Stomach smooth muscle (tissue), 2 donors: ENCODE measurements around the gene KIF15.

Experiments
- H3K27ac ChIP-seq: one replicate; pipeline ENCODE4 v1.7.0; 2013; ENCODE audit warnings: mild to moderate bottlenecking, low read length, inconsistent platforms
- H3K27me3 ChIP-seq, 2 donors: one replicate each; pipeline ENCODE4 v1.7.0; 2013; ENCODE audit warnings: low read length in 2 of 2; ENCODE audit not compliant: insufficient read depth in 2 of 2, control insufficient read depth in 1 of 2
- H3K36me3 ChIP-seq, 2 donors: one replicate each; pipeline ENCODE4 v1.7.0; 2013; ENCODE audit warnings: low read length in 2 of 2; ENCODE audit not compliant: control insufficient read depth in 2 of 2, insufficient read depth in 2 of 2
- H3K4me1 ChIP-seq: one replicate; pipeline ENCODE4 v1.7.0; 2013; ENCODE audit warnings: low read length; ENCODE audit not compliant: control insufficient read depth, insufficient read depth
- H3K4me3 ChIP-seq, 2 donors: one replicate each; pipeline ENCODE4 v1.7.0; 2013; ENCODE audit warnings: low read length in 2 of 2
- H3K9ac ChIP-seq, 2 donors: one replicate each; pipeline ENCODE4 v1.7.0; 2013; ENCODE audit warnings: low read length in 2 of 2, mild to moderate bottlenecking in 1 of 2
- H3K9me3 ChIP-seq, 2 donors: one replicate each; pipeline ENCODE4 v1.7.0; 2013; ENCODE audit warnings: low read length in 2 of 2; ENCODE audit not compliant: control insufficient read depth in 2 of 2
- donor health status: healthy.
- donor health status: Pancreatic carcinoma.

The KIF15 gene

DNA sequence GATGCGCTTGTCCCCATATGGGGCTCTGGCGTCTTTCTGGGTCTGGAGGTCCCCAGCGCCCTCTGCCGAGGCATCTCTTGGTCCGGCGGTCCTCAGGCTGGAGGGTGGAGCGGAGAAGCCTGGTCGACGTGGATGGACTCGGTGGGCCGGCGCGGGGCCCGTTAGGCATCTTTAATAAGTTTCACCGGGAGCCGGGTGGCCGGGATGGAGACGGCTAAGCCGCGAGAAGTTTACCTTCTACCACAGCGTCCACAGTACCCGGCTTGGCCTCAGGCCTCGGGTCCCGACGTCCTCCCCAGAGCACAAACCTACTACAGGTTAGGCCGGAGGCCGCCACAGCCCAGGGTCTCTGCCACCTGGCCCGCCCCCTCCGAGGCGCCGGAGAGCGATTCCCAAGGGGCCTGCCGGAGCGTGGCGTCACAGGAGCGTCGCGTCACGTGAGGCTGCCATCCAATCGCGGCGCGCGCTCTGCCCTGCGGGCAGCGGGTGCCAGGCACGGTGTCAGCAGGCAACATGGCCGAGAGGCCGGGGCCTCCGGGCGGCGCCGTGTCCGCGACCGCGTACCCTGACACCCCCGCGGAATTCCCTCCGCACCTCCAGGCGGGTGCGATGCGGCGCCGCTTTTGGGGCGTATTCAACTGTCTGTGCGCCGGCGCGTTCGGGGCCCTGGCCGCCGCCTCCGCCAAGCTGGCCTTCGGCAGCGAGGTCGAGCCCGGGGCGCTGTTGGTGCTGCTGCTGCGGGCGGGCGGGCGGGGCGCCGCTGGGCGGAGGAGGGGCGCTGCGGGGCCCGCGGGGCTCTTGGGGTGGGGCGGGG lies 100.0 kb downstream of the KIF15 start, which contains the start of gene TMEM42:
TMEM42 (plus strand) TSS at position 501 of the 814 bp plus-strand sequence; CDS start at position 514, 13 bp downstream.
- Histone ChIP-seq H3K36me3 (peaks cover 0 to 4% of the 10 kb centered on the region in 2 donors), H3K4me1 (peaks cover 21% of the 10 kb centered on the region), H3K27me3 (no peaks in the 10 kb centered on the region), H3K27ac (peak within 1 kb of the TSS; percentile 86), H3K4me3 (peak within 1 kb of the TSS; percentile 84 to 86), H3K9me3 (no peaks in the 10 kb centered on the region), H3K9ac (peak within 1 kb of the TSS; percentile 87 to 91)

DNA sequence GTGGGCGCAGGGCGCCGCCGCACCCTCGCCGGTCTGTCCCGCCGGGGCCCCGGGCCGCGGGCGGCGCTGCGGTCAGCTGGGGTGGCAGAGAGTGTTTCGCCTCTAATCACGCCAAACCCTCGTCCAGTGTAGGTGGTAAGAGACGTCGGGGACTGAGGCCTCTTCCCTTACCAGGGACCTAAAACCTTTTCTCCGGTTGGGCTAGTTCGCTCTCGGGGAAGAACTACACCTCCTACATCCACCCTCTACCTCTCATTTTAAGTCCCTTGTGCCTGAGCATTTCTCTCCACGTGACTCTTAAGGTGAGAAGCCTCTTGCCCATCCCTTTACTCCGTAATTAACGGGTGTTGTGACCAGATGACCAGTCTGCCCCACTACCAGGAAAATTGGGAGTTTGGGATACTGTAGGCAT lies 100.6 kb downstream of the KIF15 start:
- H3K9ac ChIP-seq = peak overlapping the region; percentile 87 to 89

DNA sequence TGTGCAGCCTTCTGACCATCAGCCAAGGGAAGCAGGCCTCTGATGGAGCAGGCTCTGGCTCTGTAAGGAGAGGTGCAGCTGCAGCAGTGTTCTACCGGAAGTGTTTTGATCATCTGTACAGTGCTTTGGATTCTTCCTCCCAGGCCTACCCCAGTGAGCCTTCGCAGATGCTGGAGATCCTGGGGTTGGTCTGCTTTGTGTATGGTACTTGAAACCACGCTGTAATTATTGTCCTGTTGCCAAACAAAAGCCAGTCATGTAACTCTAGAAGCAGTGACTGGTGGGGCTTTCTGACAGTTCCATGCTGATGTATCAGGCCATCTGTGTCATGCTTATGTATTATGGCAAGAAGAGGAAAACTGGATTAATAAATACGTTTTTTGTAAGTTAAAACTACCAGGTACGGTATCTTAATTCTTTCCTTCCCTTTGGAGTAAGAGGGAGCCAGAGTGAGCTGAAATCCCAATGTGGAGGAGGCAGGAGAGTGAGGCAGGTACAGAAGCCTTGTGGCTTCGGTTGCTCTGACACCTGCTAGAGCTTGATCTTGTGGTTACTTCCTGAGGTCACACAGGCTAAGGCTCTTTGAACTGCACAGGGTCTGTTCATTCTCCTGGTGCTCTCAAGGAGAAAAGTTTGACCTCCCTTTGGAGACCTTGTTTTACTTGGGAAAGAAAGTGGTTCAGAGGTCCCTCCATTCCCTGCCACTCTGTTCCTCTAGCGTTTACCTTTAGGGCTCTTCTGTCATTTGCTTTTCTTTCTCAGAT lies 103.9 kb downstream of the KIF15 start:
- Histone ChIP-seq H3K9ac (no peak overlapping the region), H3K27me3 (no peaks in the 10 kb centered on the region), H3K27ac (no peak overlapping the region), H3K4me3 (no peak overlapping the region), H3K36me3 (peaks cover 0 to 4% of the 10 kb centered on the region in 2 donors), H3K9me3 (no peaks in the 10 kb centered on the region), H3K4me1 (peaks cover 21% of the 10 kb centered on the region)

More for the DNA sequence above, 100.6 kb downstream of the KIF15 start:
- Histone ChIP-seq H3K9me3 (no peaks in the 10 kb centered on the region), H3K27me3 (no peaks in the 10 kb centered on the region), H3K36me3 (peaks cover 0 to 4% of the 10 kb centered on the region in 2 donors), H3K4me1 (peaks cover 21% of the 10 kb centered on the region), H3K4me3 (peak overlapping the region; percentile 84 to 86), H3K27ac (peak overlapping the region; percentile 60)

- H3K4me3 ChIP-seq = no peak overlapping the region
- H3K27ac ChIP-seq = no peak overlapping the region
Measured at GRCh38 chr3:44867421-44868111, 106.0 kb downstream of the KIF15 start.

GRCh38 chr3:44870375-44871061 lies 108.9 kb downstream of the KIF15 start:
- Histone ChIP-seq H3K4me3 (no peak overlapping the region), H3K27me3 (no peaks in the 10 kb centered on the region), H3K36me3 (peaks cover 0 to under 1% of the 10 kb centered on the region in 2 donors), H3K27ac (no peak overlapping the region), H3K9ac (no peak overlapping the region), H3K9me3 (no peaks in the 10 kb centered on the region), H3K4me1 (peaks cover 1% of the 10 kb centered on the region)

More at GRCh38 chr3:44867421-44868111, 106.0 kb downstream of the KIF15 start:
- Histone ChIP-seq H3K27me3 (no peaks in the 10 kb centered on the region), H3K36me3 (peaks cover 0 to 4% of the 10 kb centered on the region in 2 donors), H3K9me3 (no peaks in the 10 kb centered on the region), H3K4me1 (peaks cover 11% of the 10 kb centered on the region), H3K9ac (no peak overlapping the region)

- Histone ChIP-seq H3K27me3 (no peaks in the 10 kb centered on the region), H3K9ac (no peak within 1 kb of the TSS), H3K36me3 (no peaks in the 10 kb centered on the region), H3K4me3 (no peak within 1 kb of the TSS), H3K9me3 (no peaks in the 10 kb centered on the region), H3K27ac (no peak within 1 kb of the TSS), H3K4me1 (no peaks in the 10 kb centered on the region)
Measured at GRCh38 chr3:44874308-44874707, 112.7 kb downstream of the KIF15 start, which contains the start of gene TGM4. TSS of gene TGM4 (plus strand) at chr3:44874608. CDS start at chr3:44874679, 71 bp downstream.

DNA sequence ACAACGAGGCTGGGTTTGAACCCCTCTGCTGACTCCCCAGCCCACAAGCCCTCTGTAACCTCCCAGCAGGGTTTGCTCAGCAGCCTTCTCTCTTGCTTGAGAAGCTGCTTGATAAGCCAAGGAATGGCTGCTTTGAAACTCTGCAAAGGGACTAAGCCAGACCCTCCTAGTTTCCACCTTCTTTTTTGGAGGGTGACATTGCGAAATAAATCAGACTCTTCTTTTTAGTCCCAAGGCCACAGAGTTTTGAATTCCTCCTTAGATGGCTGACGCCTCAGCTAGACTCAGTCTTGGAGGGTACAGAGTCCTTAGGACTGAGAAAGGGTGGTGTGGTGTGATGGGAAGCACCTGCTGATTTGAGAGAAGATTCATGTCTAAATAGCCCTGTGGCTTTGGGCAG lies 114.0 kb downstream of the KIF15 start:
- H3K9me3 ChIP-seq = no peaks in the 10 kb centered on the region
- no peaks in the 10 kb centered on the region for H3K4me1 ChIP-seq
- no peak overlapping the region for H3K27ac ChIP-seq
- no peaks in the 10 kb centered on the region for H3K27me3 ChIP-seq
- H3K9ac ChIP-seq = no peak overlapping the region
- H3K4me3 ChIP-seq = no peak overlapping the region
- no peaks in the 10 kb centered on the region for H3K36me3 ChIP-seq

GRCh38 chr3:44877333-44877732 lies 115.7 kb downstream of the KIF15 start:
- no peak overlapping the region for H3K9ac ChIP-seq
- no peak overlapping the region for H3K4me3 ChIP-seq
- no peak overlapping the region for H3K27ac ChIP-seq
- H3K9me3 ChIP-seq = no peaks in the 10 kb centered on the region
- H3K27me3 ChIP-seq = no peaks in the 10 kb centered on the region
- no peaks in the 10 kb centered on the region for H3K4me1 ChIP-seq
- no peaks in the 10 kb centered on the region for H3K36me3 ChIP-seq

DNA sequence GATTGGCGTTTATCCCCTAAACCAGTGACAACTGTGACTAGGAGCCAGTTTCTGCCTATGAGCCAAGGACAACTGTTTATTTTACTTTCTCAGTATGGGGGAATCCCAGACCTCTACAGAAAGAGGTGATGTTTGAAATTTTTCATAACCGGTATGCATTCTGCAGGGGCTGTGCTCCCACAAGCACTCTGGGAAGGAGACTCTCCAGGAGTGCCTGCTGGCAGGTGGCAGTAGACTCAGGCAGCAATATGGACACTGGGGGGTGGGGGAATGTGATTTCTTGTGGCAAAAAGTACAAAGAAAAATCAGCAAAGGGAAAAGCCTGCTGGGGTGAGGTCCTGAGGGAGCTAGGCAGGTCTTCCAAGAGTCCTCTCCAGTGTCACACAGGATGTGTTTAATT lies 118.7 kb downstream of the KIF15 start:
- no peaks in the 10 kb centered on the region for H3K36me3 ChIP-seq
- no peaks in the 10 kb centered on the region for H3K4me1 ChIP-seq
- no peak overlapping the region for H3K27ac ChIP-seq
- H3K27me3 ChIP-seq = peaks cover 3 to 7% of the 10 kb centered on the region in 2 donors
- no peaks in the 10 kb centered on the region for H3K9me3 ChIP-seq
- H3K9ac ChIP-seq = no peak overlapping the region
- H3K4me3 ChIP-seq = no peak overlapping the region
